GM10266 (cell line): ENCODE data around the gene OR2W1.

Experiments
- DNase-seq: peaks from one replicate; pipeline ENCODE4 v3.0.0; 2012; ENCODE audit errors: extremely low spot score
- TF ChIP-seq, protein P1 (sequence below): IDR thresholded peaks from 2 replicates; pipeline ENCODE4 v1.5.1; 2012; ENCODE audit warnings: mild to moderate bottlenecking, low read depth; ENCODE audit not compliant: control insufficient read depth, insufficient read depth; ENCODE audit errors: missing control alignments

Gene OR2W1

DNA sequence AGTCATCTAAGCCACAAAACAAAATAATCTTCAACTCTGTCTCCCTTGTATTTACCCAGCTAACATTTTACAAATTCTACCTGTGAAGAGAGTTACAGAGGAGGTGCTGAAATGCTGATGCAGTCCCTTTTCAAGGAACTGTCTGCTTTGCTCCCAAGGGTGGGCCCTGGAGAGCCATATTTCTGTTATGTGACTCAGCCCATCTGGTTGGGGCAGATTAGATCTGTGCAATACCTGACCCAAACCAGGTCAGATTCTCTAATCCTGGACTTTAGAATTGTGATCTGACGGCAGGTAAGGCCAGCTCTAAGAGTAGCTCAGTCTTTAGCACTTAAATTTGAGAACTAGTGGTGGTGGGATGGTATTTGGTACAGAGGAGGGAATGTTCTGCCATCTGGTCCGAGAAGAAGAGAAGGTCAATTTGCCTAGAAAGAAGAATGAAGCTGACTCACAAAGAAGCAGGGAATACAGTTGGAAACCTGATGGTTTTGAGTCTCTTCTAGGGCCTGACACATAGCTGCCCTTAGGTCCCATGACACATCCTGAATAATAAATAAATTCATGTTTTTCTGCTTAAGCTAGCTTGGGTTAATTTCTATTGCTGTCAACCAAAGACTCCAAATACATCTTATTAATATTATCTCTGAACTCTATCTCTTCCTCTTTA is 48.0 kb downstream of the OR2W1 start:
- DNase-seq: no peak
- TF ChIP-seq, protein P1, sequence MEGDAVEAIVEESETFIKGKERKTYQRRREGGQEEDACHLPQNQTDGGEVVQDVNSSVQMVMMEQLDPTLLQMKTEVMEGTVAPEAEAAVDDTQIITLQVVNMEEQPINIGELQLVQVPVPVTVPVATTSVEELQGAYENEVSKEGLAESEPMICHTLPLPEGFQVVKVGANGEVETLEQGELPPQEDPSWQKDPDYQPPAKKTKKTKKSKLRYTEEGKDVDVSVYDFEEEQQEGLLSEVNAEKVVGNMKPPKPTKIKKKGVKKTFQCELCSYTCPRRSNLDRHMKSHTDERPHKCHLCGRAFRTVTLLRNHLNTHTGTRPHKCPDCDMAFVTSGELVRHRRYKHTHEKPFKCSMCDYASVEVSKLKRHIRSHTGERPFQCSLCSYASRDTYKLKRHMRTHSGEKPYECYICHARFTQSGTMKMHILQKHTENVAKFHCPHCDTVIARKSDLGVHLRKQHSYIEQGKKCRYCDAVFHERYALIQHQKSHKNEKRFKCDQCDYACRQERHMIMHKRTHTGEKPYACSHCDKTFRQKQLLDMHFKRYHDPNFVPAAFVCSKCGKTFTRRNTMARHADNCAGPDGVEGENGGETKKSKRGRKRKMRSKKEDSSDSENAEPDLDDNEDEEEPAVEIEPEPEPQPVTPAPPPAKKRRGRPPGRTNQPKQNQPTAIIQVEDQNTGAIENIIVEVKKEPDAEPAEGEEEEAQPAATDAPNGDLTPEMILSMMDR: no peak

DNA sequence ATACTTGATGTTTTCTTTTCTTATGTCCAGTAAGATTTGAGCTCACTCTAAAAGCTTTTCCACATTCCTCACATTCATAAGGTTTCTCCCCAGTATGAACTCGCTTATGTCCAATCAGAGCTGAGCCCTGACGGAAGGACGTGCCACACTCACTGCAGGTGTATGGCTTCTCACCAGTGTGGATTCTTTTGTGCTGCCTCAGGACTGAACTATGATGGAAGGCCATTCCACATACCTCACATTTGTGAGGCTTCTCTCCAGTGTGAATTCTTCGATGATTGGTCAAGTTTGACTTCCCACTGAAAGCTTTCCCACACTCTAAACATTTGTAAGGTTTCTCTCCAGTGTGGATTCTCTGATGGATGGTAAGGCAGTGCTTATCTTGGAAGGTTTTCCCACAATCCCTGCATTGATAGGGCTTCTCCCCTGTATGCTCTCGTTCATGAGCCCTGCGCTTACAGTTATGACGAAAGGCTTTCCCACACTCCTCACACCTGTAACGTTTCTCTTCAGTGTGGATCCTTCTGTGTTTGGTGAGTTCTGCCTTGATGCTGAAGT is 49.8 kb downstream of the OR2W1 start:
- TF ChIP-seq, protein P1: no peak

More for the DNA sequence above, 49.8 kb downstream of the OR2W1 start:
- no peak for DNase-seq
